ENCODE results near the gene TSPYL2.
A peak's percentile ranks its signal among the peaks of the same experiment; 100 is the strongest.

Gene TSPYL2

GRCh38 chrX:53093748-53094581, 11.8 kb downstream of the TSPYL2 start, which contains the start of gene KANTR:
TSS of gene KANTR (plus strand) at chrX:53094142. CDS start at chrX:53124273, 30,131 bp downstream.
- Histone ChIP-seq H3K9me2 (replicated peaks; ENCODE audit: control insufficient read depth, low read length) (no peaks in the 10 kb centered on the region), H4K20me1 (ENCODE audit: control insufficient read depth, insufficient read depth, low read depth, low read length) (no peaks in the 10 kb centered on the region), H3K4me2 (ENCODE audit: low read length) (peak within 1 kb of the TSS; percentile 94), H3K79me2 (ENCODE audit: control insufficient read depth, low read length) (peaks cover 16% of the 10 kb centered on the region), H3K9me3 (ENCODE audit: control insufficient read depth, insufficient read depth, low read length) (no peaks in the 10 kb centered on the region), H3K4me3 (ENCODE audit: low read length) (peak within 1 kb of the TSS; percentile 89), H3K27ac (ENCODE audit: low read depth, low read length) (peak within 1 kb of the TSS; percentile 68), H3K4me1 (ENCODE audit: control insufficient read depth, low read length) (peaks cover 18% of the 10 kb centered on the region), H3F3A (ENCODE audit: control insufficient read depth, insufficient read depth) (peaks cover 3% of the 10 kb centered on the region; the same call in 1 of the 2 replicates), H3K36me3 (ENCODE audit: control insufficient read depth, low read length) (no peaks in the 10 kb centered on the region), H3K27me3 (ENCODE audit: control insufficient read depth, low read length) (no peaks in the 10 kb centered on the region)
- no peak for TF ChIP-seq EZH2phosphoT487 (IDR thresholded peaks at IDR 0.05; ENCODE audit: borderline replicate concordance, low read length)
- TF ChIP-seq, protein P1, sequence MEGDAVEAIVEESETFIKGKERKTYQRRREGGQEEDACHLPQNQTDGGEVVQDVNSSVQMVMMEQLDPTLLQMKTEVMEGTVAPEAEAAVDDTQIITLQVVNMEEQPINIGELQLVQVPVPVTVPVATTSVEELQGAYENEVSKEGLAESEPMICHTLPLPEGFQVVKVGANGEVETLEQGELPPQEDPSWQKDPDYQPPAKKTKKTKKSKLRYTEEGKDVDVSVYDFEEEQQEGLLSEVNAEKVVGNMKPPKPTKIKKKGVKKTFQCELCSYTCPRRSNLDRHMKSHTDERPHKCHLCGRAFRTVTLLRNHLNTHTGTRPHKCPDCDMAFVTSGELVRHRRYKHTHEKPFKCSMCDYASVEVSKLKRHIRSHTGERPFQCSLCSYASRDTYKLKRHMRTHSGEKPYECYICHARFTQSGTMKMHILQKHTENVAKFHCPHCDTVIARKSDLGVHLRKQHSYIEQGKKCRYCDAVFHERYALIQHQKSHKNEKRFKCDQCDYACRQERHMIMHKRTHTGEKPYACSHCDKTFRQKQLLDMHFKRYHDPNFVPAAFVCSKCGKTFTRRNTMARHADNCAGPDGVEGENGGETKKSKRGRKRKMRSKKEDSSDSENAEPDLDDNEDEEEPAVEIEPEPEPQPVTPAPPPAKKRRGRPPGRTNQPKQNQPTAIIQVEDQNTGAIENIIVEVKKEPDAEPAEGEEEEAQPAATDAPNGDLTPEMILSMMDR (IDR thresholded peaks at IDR 0.05; ENCODE audit: low read depth, low read length, poor library complexity, severe bottlenecking): no peak

DNA sequence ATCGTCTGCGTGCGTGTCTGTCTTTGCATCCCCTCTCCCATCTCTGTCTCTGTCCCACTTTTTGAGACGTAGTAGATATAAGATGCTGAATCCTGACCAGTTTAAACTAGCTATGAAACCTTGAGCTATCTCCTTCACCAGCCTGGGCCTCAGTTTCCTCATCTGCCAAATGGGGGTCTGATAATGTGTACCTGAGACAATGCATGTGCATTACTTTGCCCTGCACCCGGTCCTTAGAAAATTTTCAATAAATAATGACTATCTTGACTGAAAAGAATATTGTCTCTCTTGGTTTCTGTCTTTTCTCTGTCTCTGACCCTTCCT, 12.4 kb downstream of the TSPYL2 start:
- Histone ChIP-seq H3K27ac (ENCODE audit: low read depth, low read length) (peak overlapping the region; percentile 68), H3K36me3 (ENCODE audit: control insufficient read depth, low read length) (no peaks in the 10 kb centered on the region), H3K4me1 (ENCODE audit: control insufficient read depth, low read length) (peaks cover 13% of the 10 kb centered on the region), H4K20me1 (ENCODE audit: control insufficient read depth, insufficient read depth, low read depth, low read length) (no peaks in the 10 kb centered on the region), H3K9me2 (replicated peaks; ENCODE audit: control insufficient read depth, low read length) (no peaks in the 10 kb centered on the region), H3K4me3 (ENCODE audit: low read length) (peak overlapping the region; percentile 89), H3K27me3 (ENCODE audit: control insufficient read depth, low read length) (no peaks in the 10 kb centered on the region), H3K4me2 (ENCODE audit: low read length) (peak overlapping the region; percentile 94), H3K79me2 (ENCODE audit: control insufficient read depth, low read length) (peaks cover 16% of the 10 kb centered on the region), H3K9me3 (ENCODE audit: control insufficient read depth, insufficient read depth, low read length) (no peaks in the 10 kb centered on the region), H3F3A (ENCODE audit: control insufficient read depth, insufficient read depth) (peaks cover 3% of the 10 kb centered on the region; the same call in 1 of the 2 replicates)
- no peak for TF ChIP-seq EZH2phosphoT487 (IDR thresholded peaks at IDR 0.05; ENCODE audit: borderline replicate concordance, low read length)
- TF ChIP-seq, protein P1 (IDR thresholded peaks at IDR 0.05; ENCODE audit: low read depth, low read length, poor library complexity, severe bottlenecking): no peak

GRCh38 chrX:53095796-53096195, 13.6 kb downstream of the TSPYL2 start:
- H3K79me2 ChIP-seq (ENCODE audit: control insufficient read depth, low read length): peaks cover 16% of the 10 kb centered on the region
- H3K27me3 ChIP-seq (ENCODE audit: control insufficient read depth, low read length): no peaks in the 10 kb centered on the region
- peaks cover 12% of the 10 kb centered on the region for H3K4me1 ChIP-seq (ENCODE audit: control insufficient read depth, low read length)
- H3F3A ChIP-seq (ENCODE audit: control insufficient read depth, insufficient read depth): peaks cover 3% of the 10 kb centered on the region; the same call in 1 of the 2 replicates
- TF ChIP-seq, protein P1 (IDR thresholded peaks at IDR 0.05; ENCODE audit: low read depth, low read length, poor library complexity, severe bottlenecking): no peak
- TF ChIP-seq EZH2phosphoT487 (IDR thresholded peaks at IDR 0.05; ENCODE audit: borderline replicate concordance, low read length): no peak
- H3K27ac ChIP-seq (ENCODE audit: low read depth, low read length): no peak overlapping the region
- no peaks in the 10 kb centered on the region for H3K9me2 ChIP-seq (replicated peaks; ENCODE audit: control insufficient read depth, low read length)
- no peak overlapping the region for H3K4me2 ChIP-seq (ENCODE audit: low read length)
- no peaks in the 10 kb centered on the region for H3K9me3 ChIP-seq (ENCODE audit: control insufficient read depth, insufficient read depth, low read length)
- H3K36me3 ChIP-seq (ENCODE audit: control insufficient read depth, low read length): no peaks in the 10 kb centered on the region
- H3K4me3 ChIP-seq (ENCODE audit: low read length): no peak overlapping the region
- no peaks in the 10 kb centered on the region for H4K20me1 ChIP-seq (ENCODE audit: control insufficient read depth, insufficient read depth, low read depth, low read length)
